Measurements from ENCODE around the gene DGKI. TPM values are rescaled to one million over a fixed set of nuclear protein-coding genes. Genes with fewer than 3 reads are reported as not detected.

The DGKI gene
- total RNA-seq, 1 donor from 2014 or later, result 0.69 TPM

DNA sequence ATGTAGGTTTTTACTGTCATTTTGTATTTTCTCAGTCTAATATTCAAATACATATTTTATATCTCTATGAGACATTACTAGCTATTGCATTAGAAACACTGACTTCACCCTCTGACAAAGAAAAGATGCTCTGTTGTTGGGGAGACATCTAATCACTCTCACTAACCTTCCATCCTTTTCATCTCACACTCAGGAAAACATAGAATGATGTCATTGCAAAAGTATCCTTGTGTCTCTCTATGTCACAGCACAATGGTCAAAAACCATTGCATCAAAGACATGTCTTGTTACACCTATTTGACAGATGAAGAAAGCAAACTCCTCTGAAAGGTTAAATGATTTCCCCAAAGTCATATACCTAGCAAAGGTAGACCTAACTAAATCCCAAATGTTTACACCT lies 272.0 kb downstream of the DGKI start:
- no peaks in the 10 kb centered on the region for H3K27me3 Mint-ChIP-seq (ENCODE audit: unreplicated experiment)
- no peak for DNase-seq (ENCODE audit: low spot score)
- H3K36me3 Mint-ChIP-seq (ENCODE audit: low read depth, unreplicated experiment), result no peaks in the 10 kb centered on the region
- TF ChIP-seq, protein P1, sequence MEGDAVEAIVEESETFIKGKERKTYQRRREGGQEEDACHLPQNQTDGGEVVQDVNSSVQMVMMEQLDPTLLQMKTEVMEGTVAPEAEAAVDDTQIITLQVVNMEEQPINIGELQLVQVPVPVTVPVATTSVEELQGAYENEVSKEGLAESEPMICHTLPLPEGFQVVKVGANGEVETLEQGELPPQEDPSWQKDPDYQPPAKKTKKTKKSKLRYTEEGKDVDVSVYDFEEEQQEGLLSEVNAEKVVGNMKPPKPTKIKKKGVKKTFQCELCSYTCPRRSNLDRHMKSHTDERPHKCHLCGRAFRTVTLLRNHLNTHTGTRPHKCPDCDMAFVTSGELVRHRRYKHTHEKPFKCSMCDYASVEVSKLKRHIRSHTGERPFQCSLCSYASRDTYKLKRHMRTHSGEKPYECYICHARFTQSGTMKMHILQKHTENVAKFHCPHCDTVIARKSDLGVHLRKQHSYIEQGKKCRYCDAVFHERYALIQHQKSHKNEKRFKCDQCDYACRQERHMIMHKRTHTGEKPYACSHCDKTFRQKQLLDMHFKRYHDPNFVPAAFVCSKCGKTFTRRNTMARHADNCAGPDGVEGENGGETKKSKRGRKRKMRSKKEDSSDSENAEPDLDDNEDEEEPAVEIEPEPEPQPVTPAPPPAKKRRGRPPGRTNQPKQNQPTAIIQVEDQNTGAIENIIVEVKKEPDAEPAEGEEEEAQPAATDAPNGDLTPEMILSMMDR (IDR thresholded peaks at IDR 0.05; ENCODE audit: unreplicated experiment), result no peak
- H3K9me3 Mint-ChIP-seq (ENCODE audit: unreplicated experiment), result no peaks in the 10 kb centered on the region
- no peak overlapping the region for H3K27ac Mint-ChIP-seq (ENCODE audit: unreplicated experiment)
- H3K4me1 Mint-ChIP-seq (ENCODE audit: unreplicated experiment), result no peaks in the 10 kb centered on the region
- H3K4me3 Mint-ChIP-seq (ENCODE audit: unreplicated experiment), result no peak overlapping the region

DNA sequence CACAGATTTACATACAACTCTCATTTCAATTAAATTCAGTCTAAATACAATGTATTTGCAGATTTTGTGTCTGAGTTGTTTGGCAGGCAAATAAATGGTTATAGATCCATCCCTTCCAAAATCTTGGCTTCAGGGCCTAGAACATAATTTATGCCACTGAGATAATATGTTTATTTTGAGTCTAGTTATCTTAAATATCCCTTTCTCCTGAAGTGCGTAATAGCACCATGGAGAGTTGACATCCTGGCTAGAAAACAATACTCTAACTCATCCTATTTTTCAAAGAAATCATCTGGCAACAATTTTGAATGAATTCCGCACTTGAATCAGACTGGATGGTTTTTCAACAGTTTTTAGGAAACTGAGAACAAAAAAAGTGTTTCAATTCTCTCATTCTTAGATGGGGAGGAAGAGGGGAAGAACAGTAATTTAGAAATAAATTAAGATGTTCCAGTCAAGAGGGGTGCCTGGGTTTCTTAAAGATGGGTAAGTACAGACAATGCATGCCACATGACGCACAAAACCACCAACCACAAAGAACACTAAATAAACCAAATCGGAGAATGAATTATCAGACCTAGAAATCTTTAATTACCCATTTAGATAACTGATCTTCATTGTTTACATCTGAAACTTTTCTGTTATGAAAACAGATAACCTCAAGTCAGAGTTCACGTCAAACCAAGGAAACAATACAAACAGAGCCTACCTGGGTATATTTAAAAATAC lies 274.6 kb downstream of the DGKI start:
- Mint-ChIP-seq H3K4me1 (ENCODE audit: unreplicated experiment) (no peaks in the 10 kb centered on the region), H3K4me3 (ENCODE audit: unreplicated experiment) (no peak overlapping the region), H3K9me3 (ENCODE audit: unreplicated experiment) (no peaks in the 10 kb centered on the region), H3K27me3 (ENCODE audit: unreplicated experiment) (no peaks in the 10 kb centered on the region), H3K27ac (ENCODE audit: unreplicated experiment) (no peak overlapping the region), H3K36me3 (ENCODE audit: low read depth, unreplicated experiment) (no peaks in the 10 kb centered on the region)
- no peak for DNase-seq (ENCODE audit: low spot score)
- TF ChIP-seq, protein P1 (IDR thresholded peaks at IDR 0.05; ENCODE audit: unreplicated experiment), result no peak

DNA sequence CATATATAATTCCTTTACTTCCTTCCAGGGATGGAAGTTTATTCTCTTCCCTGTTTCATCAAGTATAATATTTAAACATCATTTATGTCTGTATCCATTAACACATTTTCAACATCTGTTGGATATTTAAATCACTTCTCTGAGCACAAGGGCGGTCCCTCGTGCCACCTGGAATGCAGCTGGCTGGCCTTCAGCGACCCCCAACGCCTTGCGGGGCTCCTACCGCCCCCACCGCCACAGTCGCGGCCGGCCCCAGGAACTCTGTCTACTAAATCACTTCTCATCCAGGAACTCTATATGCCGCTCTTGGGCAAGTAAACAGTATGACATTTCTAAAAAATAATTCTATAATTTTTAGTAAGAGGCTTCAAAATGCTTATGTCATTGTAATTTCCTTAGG lies 282.1 kb downstream of the DGKI start:
- TF ChIP-seq, protein P1 (IDR thresholded peaks at IDR 0.05; ENCODE audit: unreplicated experiment), result no peak
- no peak overlapping the region for H3K4me3 Mint-ChIP-seq (ENCODE audit: unreplicated experiment)
- H3K27ac Mint-ChIP-seq (ENCODE audit: unreplicated experiment), result no peak overlapping the region
- no peaks in the 10 kb centered on the region for H3K27me3 Mint-ChIP-seq (ENCODE audit: unreplicated experiment)
- no peaks in the 10 kb centered on the region for H3K9me3 Mint-ChIP-seq (ENCODE audit: unreplicated experiment)
- DNase-seq (ENCODE audit: low spot score), result no peak
- no peaks in the 10 kb centered on the region for H3K36me3 Mint-ChIP-seq (ENCODE audit: low read depth, unreplicated experiment)
- no peaks in the 10 kb centered on the region for H3K4me1 Mint-ChIP-seq (ENCODE audit: unreplicated experiment)

DNA sequence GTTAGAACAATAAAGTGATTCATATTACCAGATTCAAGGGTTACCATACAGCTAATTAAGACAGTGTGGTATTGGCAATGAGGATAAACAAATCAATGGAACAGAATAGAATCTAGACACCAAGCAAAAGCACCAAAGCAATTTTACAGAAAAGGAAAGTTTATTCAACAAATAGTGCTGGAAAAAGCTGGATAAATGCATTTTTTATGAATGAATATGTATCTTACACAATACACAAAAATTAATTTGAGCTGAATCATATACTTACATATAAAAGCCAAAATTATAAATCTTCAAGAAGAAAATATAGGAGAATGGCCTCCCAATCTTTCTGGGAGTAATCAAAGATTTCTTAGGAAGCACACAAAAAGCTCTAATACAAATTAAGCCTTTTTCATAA lies 282.8 kb downstream of the DGKI start:
- Mint-ChIP-seq H3K27me3 (ENCODE audit: unreplicated experiment) (no peaks in the 10 kb centered on the region), H3K4me3 (ENCODE audit: unreplicated experiment) (no peak overlapping the region), H3K9me3 (ENCODE audit: unreplicated experiment) (no peaks in the 10 kb centered on the region), H3K36me3 (ENCODE audit: low read depth, unreplicated experiment) (no peaks in the 10 kb centered on the region), H3K4me1 (ENCODE audit: unreplicated experiment) (no peaks in the 10 kb centered on the region), H3K27ac (ENCODE audit: unreplicated experiment) (no peak overlapping the region)
- TF ChIP-seq, protein P1 (IDR thresholded peaks at IDR 0.05; ENCODE audit: unreplicated experiment), result no peak
- no peak for DNase-seq (ENCODE audit: low spot score)

DNA sequence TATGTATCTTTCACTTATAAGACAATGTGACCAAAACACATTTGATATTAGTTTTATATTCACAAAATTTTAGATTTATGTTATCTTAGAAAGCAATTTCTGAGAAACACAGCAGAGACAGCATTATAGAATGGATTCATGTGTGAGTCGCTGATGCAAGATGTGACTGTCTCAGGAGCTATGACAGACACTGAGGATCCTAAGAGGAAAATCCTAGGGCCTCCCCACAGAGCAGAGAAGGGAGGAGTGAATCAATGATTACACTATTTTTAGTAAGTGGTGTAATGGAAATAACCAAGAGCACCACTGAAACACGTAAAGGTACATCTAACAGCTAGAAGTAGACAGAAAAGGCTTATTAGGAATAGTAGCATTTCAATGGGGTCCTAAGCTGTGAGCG lies 299.3 kb downstream of the DGKI start:
- no peaks in the 10 kb centered on the region for H3K36me3 Mint-ChIP-seq (ENCODE audit: low read depth, unreplicated experiment)
- H3K4me3 Mint-ChIP-seq (ENCODE audit: unreplicated experiment), result no peak overlapping the region
- no peak for DNase-seq (ENCODE audit: low spot score)
- H3K9me3 Mint-ChIP-seq (ENCODE audit: unreplicated experiment), result no peaks in the 10 kb centered on the region
- H3K27me3 Mint-ChIP-seq (ENCODE audit: unreplicated experiment), result no peaks in the 10 kb centered on the region
- H3K4me1 Mint-ChIP-seq (ENCODE audit: unreplicated experiment), result no peaks in the 10 kb centered on the region
- TF ChIP-seq, protein P1 (IDR thresholded peaks at IDR 0.05; ENCODE audit: unreplicated experiment), result no peak
- H3K27ac Mint-ChIP-seq (ENCODE audit: unreplicated experiment), result no peak overlapping the region

Data from endothelial cell (in vitro differentiated cells).